SU-DHL-6 (cell line): ENCODE data around the gene KBTBD7.
A peak's percentile ranks its signal among the peaks of the same experiment; 100 is the strongest.

ENCODE experiments used
- H2AFZ ChIP-seq: fragments of 200-600 bp; sonication (generic); 2 replicates; pipeline ENCODE4 v1.6.1; 2014; ENCODE audit warnings: low read depth, mild to moderate bottlenecking, moderate library complexity, mixed read lengths, antibody characterized with exemption, low read length; ENCODE audit not compliant: severe bottlenecking
- H3F3A ChIP-seq: fragments of 200-600 bp; shearing (Covaris generic); 2 replicates; pipeline ENCODE4 v1.6.0; 2016; ENCODE audit warnings: antibody characterized with exemption, mild to moderate bottlenecking; ENCODE audit not compliant: insufficient read depth
- H3K27ac ChIP-seq: fragments of 200-600 bp; sonication (generic); 2 replicates; pipeline ENCODE4 v1.5.1; 2016; ENCODE audit warnings: low read depth, mild to moderate bottlenecking, low read length, moderate library complexity, mixed read lengths
- H3K27me3 ChIP-seq: fragments of 200-600 bp; sonication (generic), shearing (Covaris generic); 2 replicates; pipeline ENCODE4 v1.6.0; 2014; ENCODE audit warnings: mild to moderate bottlenecking, low read length
- H3K36me3 ChIP-seq: fragments of 200-600 bp; sonication (generic); 2 replicates; pipeline ENCODE4 v1.6.1; 2014; ENCODE audit warnings: mild to moderate bottlenecking, low read length, mixed read lengths
- H3K4me2 ChIP-seq: fragments of 300-600, 200-600 bp; shearing (Covaris generic), sonication (generic); 2 replicates; pipeline ENCODE4 v1.6.0; 2014; ENCODE audit warnings: low read length, low read depth, mild to moderate bottlenecking; ENCODE audit not compliant: poor library complexity, severe bottlenecking
- H3K4me3 ChIP-seq: fragments of 200-600 bp; sonication (generic); 2 replicates; pipeline ENCODE4 v1.5.1; 2014; ENCODE audit warnings: antibody characterized with exemption, low read length, mild to moderate bottlenecking, mixed read lengths; ENCODE audit not compliant: insufficient read depth, poor library complexity, severe bottlenecking
- H3K79me2 ChIP-seq: fragments of 200-600 bp; sonication (generic); 2 replicates; pipeline ENCODE4 v1.6.1; 2014; ENCODE audit warnings: mild to moderate bottlenecking, low read length, moderate library complexity; ENCODE audit not compliant: insufficient read depth
- H3K9ac ChIP-seq: fragments of 200-600 bp; sonication (generic); 2 replicates; pipeline ENCODE4 v1.7.0; 2014; ENCODE audit warnings: mild to moderate bottlenecking, low read length
- H3K9me2 ChIP-seq: fragments of 200-600 bp; sonication (generic); replicated peaks from 2 replicates; pipeline ENCODE4 v1.6.1; 2014; ENCODE audit warnings: low read length; ENCODE audit not compliant: insufficient read depth
- H3K9me3 ChIP-seq: fragments of 200-600 bp; sonication (generic); 2 replicates; pipeline ENCODE4 v1.6.1; 2014; ENCODE audit warnings: low read length, mixed read lengths; ENCODE audit not compliant: insufficient read depth
- H4K20me1 ChIP-seq: fragments of 200-600 bp; sonication (generic); 2 replicates; pipeline ENCODE4 v1.6.1; 2014; ENCODE audit warnings: low read depth, mild to moderate bottlenecking, antibody characterized with exemption, low read length, moderate library complexity, mixed read lengths
- EZH2phosphoT487 ChIP-seq: fragments of 200-600 bp; sonication (generic), shearing (Covaris generic); conservative IDR thresholded peaks from 2 replicates; pipeline ENCODE4 v1.6.1; 2018; ENCODE audit warnings: mild to moderate bottlenecking, antibody characterized with exemption, low read length, moderate library complexity, mixed read lengths
- TF ChIP-seq, protein P1 (sequence below): fragments of 200-600 bp; sonication (generic); IDR thresholded peaks from one replicate; pipeline ENCODE4 v1.5.1; 2017; ENCODE audit warnings: antibody characterized with exemption, mild to moderate bottlenecking, low read length, moderate library complexity; ENCODE audit not compliant: insufficient read depth, poor library complexity, severe bottlenecking

Gene KBTBD7, protein sequence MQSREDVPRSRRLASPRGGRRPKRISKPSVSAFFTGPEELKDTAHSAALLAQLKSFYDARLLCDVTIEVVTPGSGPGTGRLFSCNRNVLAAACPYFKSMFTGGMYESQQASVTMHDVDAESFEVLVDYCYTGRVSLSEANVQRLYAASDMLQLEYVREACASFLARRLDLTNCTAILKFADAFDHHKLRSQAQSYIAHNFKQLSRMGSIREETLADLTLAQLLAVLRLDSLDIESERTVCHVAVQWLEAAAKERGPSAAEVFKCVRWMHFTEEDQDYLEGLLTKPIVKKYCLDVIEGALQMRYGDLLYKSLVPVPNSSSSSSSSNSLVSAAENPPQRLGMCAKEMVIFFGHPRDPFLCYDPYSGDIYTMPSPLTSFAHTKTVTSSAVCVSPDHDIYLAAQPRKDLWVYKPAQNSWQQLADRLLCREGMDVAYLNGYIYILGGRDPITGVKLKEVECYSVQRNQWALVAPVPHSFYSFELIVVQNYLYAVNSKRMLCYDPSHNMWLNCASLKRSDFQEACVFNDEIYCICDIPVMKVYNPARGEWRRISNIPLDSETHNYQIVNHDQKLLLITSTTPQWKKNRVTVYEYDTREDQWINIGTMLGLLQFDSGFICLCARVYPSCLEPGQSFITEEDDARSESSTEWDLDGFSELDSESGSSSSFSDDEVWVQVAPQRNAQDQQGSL

DNA sequence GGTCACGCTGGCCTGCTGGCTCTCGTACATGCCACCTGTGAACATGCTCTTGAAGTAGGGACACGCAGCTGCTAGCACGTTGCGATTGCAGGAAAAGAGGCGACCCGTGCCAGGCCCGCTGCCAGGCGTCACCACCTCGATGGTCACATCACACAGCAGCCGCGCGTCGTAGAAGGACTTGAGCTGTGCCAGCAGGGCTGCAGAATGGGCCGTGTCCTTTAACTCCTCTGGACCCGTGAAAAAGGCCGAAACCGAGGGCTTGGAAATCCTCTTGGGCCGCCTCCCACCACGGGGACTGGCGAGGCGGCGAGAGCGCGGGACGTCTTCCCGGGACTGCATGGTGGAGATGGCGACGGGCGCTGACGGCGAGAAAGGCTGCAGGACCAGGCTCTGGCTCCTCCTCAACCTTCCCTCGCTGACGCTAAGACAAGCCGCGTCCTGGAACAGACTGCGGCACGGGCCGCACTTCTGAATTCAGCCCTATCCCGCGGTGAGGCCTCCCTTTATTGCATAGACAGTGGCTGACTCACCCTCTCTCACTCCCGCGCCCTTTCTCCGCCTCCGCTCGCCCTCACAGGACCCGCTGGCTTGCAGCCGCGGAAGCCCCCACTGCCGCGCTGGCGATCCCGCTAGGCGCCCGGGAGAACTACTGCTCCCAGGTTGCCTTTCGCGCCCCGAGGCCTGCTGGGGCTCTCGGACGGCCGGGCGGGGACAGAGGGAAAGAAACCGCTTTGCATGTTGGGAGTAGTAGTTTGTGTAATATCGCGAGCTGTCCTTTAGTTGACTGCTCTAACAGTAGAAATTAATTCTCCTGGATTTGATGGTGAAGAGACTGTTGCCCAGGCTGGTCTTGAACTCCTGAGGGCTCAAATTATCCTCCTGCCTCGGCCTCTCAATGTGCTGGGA is at the start of gene KBTBD7:
KBTBD7 (minus strand) TSS at position 651 of the 906 bp plus-strand sequence; CDS start at position 339, 312 bp downstream.
- Histone ChIP-seq H3K79me2 (no peaks in the 10 kb centered on the region), H3K9me2 (no peaks in the 10 kb centered on the region), H3K4me2 (peak within 1 kb of the TSS; percentile 65), H4K20me1 (no peaks in the 10 kb centered on the region), H3F3A (peaks cover 12% of the 10 kb centered on the region), H3K36me3 (peaks cover 18% of the 10 kb centered on the region), H3K27me3 (no peaks in the 10 kb centered on the region), H3K9me3 (peaks cover 9% of the 10 kb centered on the region; the same call in 1 of the 2 replicates), H3K27ac (peak within 1 kb of the TSS; percentile 37), H2AFZ (peak within 1 kb of the TSS; percentile 85), H3K4me3 (peak within 1 kb of the TSS; percentile 66), H3K9ac (peak within 1 kb of the TSS; percentile 65)
- TF ChIP-seq EZH2phosphoT487, result no peak
- TF ChIP-seq, protein P1, sequence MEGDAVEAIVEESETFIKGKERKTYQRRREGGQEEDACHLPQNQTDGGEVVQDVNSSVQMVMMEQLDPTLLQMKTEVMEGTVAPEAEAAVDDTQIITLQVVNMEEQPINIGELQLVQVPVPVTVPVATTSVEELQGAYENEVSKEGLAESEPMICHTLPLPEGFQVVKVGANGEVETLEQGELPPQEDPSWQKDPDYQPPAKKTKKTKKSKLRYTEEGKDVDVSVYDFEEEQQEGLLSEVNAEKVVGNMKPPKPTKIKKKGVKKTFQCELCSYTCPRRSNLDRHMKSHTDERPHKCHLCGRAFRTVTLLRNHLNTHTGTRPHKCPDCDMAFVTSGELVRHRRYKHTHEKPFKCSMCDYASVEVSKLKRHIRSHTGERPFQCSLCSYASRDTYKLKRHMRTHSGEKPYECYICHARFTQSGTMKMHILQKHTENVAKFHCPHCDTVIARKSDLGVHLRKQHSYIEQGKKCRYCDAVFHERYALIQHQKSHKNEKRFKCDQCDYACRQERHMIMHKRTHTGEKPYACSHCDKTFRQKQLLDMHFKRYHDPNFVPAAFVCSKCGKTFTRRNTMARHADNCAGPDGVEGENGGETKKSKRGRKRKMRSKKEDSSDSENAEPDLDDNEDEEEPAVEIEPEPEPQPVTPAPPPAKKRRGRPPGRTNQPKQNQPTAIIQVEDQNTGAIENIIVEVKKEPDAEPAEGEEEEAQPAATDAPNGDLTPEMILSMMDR, result no peak

DNA sequence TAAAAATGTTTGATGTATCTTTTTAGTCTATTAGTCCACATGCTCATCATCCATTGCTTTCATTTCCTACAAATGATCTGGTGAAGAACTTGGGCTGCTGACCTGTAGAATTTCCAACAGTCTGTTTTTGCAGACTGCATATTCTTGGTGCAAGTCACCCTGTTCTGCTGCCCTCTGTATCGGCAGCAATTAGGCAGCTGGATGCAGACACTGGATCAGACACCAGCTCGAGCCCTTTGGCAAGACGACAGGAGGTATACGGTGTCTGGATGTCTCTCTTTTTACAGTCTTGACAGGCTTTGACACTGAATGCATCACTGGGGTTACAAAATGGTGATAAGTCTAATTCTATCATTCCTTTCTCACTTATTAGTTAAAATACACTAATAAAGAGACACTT is 47.3 kb upstream of the KBTBD7 start:
- Histone ChIP-seq H3K4me2 (no peak overlapping the region), H3K36me3 (peaks cover 6% of the 10 kb centered on the region; the same call in 1 of the 2 replicates), H3K79me2 (no peaks in the 10 kb centered on the region), H3K9me3 (no peaks in the 10 kb centered on the region), H4K20me1 (no peaks in the 10 kb centered on the region), H2AFZ (no peak overlapping the region), H3K9ac (no peak overlapping the region), H3K9me2 (no peaks in the 10 kb centered on the region), H3K27me3 (no peaks in the 10 kb centered on the region), H3K27ac (no peak overlapping the region), H3F3A (no peaks in the 10 kb centered on the region), H3K4me3 (no peak overlapping the region)
- no peak for TF ChIP-seq EZH2phosphoT487
- TF ChIP-seq, protein P1, result no peak

- H3K4me2 ChIP-seq, result no peak overlapping the region
- no peak overlapping the region for H2AFZ ChIP-seq
- no peaks in the 10 kb centered on the region for H3K9me2 ChIP-seq
- H4K20me1 ChIP-seq, result no peaks in the 10 kb centered on the region
- H3F3A ChIP-seq, result peaks cover 5% of the 10 kb centered on the region; the same call in 1 of the 2 replicates
- peaks cover 8% of the 10 kb centered on the region; the same call in 1 of the 2 replicates for H3K36me3 ChIP-seq
- TF ChIP-seq, protein P1, result no peak
- no peak for TF ChIP-seq EZH2phosphoT487
- no peaks in the 10 kb centered on the region for H3K9me3 ChIP-seq
- H3K79me2 ChIP-seq, result no peaks in the 10 kb centered on the region
- H3K9ac ChIP-seq, result no peak overlapping the region
- no peaks in the 10 kb centered on the region for H3K27me3 ChIP-seq
- no peak overlapping the region for H3K27ac ChIP-seq
- H3K4me3 ChIP-seq, result no peak overlapping the region
Measured at GRCh38 chr13:41236369-41236768, 42.0 kb upstream of the KBTBD7 start.
